ENCODE measurements around the gene TNRC6B.

DNA sequence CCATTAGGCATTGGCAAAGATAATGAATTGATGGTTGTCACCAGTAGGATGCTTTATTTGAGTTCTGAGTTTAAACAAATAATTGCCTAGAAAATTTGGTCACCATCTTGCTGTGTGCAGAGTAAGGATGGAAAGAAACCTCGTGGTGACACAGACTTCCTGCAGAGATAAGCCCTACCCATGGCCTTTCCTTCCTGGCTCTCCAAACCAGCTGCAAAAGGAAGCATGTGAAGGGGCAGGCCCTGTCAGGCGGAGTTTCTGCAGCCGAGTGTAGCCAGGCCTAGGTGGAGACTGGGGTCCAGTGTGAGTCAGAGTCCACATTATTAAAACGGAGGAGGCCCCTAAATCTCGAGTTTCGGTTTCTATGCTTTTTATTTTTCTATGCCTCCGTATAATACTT lies 85.5 kb downstream of the TNRC6B start:
- TF ChIP-seq, protein P1, sequence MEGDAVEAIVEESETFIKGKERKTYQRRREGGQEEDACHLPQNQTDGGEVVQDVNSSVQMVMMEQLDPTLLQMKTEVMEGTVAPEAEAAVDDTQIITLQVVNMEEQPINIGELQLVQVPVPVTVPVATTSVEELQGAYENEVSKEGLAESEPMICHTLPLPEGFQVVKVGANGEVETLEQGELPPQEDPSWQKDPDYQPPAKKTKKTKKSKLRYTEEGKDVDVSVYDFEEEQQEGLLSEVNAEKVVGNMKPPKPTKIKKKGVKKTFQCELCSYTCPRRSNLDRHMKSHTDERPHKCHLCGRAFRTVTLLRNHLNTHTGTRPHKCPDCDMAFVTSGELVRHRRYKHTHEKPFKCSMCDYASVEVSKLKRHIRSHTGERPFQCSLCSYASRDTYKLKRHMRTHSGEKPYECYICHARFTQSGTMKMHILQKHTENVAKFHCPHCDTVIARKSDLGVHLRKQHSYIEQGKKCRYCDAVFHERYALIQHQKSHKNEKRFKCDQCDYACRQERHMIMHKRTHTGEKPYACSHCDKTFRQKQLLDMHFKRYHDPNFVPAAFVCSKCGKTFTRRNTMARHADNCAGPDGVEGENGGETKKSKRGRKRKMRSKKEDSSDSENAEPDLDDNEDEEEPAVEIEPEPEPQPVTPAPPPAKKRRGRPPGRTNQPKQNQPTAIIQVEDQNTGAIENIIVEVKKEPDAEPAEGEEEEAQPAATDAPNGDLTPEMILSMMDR (IDR thresholded peaks at IDR 0.05): no peak
- no peak for TF ChIP-seq POLR2A (IDR thresholded peaks at IDR 0.05)

All from lower leg skin (tissue), 3 donors.